Mesendoderm (in vitro differentiated cells): ENCODE results near the gene XAB2.

Experiments
- DNase-seq: peaks from one replicate; pipeline ENCODE4 v3.0.0; 2013
- H2AK5ac ChIP-seq: 2 replicates; pipeline ENCODE4 v1.6.1; 2013; ENCODE audit warnings: low read length, inconsistent platforms
- H2BK120ac ChIP-seq: 2 replicates; pipeline ENCODE4 v1.6.1; 2013; ENCODE audit warnings: low read depth, mild to moderate bottlenecking, low read length, moderate library complexity, mixed read lengths
- H2BK15ac ChIP-seq: replicated peaks from 2 replicates; pipeline ENCODE4 v1.6.1; 2013; ENCODE audit warnings: low read depth, mild to moderate bottlenecking, moderate library complexity
- H2BK5ac ChIP-seq: 2 replicates; pipeline ENCODE4 v1.6.1; 2013; ENCODE audit warnings: low read length, inconsistent platforms
- H3K18ac ChIP-seq: 2 replicates; pipeline ENCODE4 v1.6.1; 2013; ENCODE audit warnings: mild to moderate bottlenecking, low read length, mixed read lengths
- H3K23ac ChIP-seq: one replicate; pipeline ENCODE4 v1.6.1; 2013; ENCODE audit warnings: low read length
- H3K27ac ChIP-seq: 2 replicates; pipeline ENCODE4 v1.5.1; 2013; ENCODE audit warnings: low read depth, mild to moderate bottlenecking, inconsistent platforms, low read length, moderate library complexity
- H3K27me3 ChIP-seq: 2 replicates; pipeline ENCODE4 v1.6.1; 2013; ENCODE audit warnings: low read length, control low read depth, mild to moderate bottlenecking, inconsistent platforms; ENCODE audit not compliant: insufficient read depth, poor library complexity
- H3K36me3 ChIP-seq: 2 replicates; pipeline ENCODE4 v1.6.1; 2013; ENCODE audit warnings: low read length, inconsistent platforms; ENCODE audit not compliant: control insufficient read depth, insufficient read depth
- H3K4ac ChIP-seq: one replicate; pipeline ENCODE4 v1.6.1; 2013; ENCODE audit warnings: low read depth, mild to moderate bottlenecking, low read length, moderate library complexity
- H3K4me1 ChIP-seq: 2 replicates; pipeline ENCODE4 v1.6.1; 2013; ENCODE audit warnings: low read depth, low read length, inconsistent platforms; ENCODE audit not compliant: control insufficient read depth
- H3K4me2 ChIP-seq: 2 replicates; pipeline ENCODE4 v1.6.1; 2013; ENCODE audit warnings: low read length
- H3K4me3 ChIP-seq: 2 replicates; pipeline ENCODE4 v1.5.1; 2013; ENCODE audit warnings: mild to moderate bottlenecking, low read length
- H3K56ac ChIP-seq: one replicate; pipeline ENCODE4 v1.6.1; 2013; ENCODE audit warnings: low read length
- H3K79me1 ChIP-seq: 2 replicates; pipeline ENCODE4 v1.6.1; 2013; ENCODE audit warnings: low read length, inconsistent platforms
- H3K79me2 ChIP-seq: 2 replicates; pipeline ENCODE4 v1.6.1; 2013; ENCODE audit warnings: mild to moderate bottlenecking, low read length; ENCODE audit not compliant: control insufficient read depth, insufficient read depth
- H3K9ac ChIP-seq: 2 replicates; pipeline ENCODE4 v1.6.1; 2013; ENCODE audit warnings: low read length, inconsistent platforms
- H4K5ac ChIP-seq: one replicate; pipeline ENCODE4 v1.6.1; 2013; ENCODE audit warnings: low read length
- H4K8ac ChIP-seq: one replicate; pipeline ENCODE4 v1.6.1; 2013; ENCODE audit warnings: low read depth, mild to moderate bottlenecking, control low read depth, low read length, moderate library complexity
- WGBS: extraction: QIAGEN DNeasy Blood & Tissue Kit; methylation state at CpG from one replicate; pipeline ENCODE4 v1.1.7; 2013; ENCODE audit warnings: low lambda C conversion rate, missing lambda C conversion rate; ENCODE audit not compliant: insufficient coverage; ENCODE audit errors: extremely low coverage; 5-methylcytosine and 5-hydroxymethylcytosine counted together

XAB2 gene

DNA sequence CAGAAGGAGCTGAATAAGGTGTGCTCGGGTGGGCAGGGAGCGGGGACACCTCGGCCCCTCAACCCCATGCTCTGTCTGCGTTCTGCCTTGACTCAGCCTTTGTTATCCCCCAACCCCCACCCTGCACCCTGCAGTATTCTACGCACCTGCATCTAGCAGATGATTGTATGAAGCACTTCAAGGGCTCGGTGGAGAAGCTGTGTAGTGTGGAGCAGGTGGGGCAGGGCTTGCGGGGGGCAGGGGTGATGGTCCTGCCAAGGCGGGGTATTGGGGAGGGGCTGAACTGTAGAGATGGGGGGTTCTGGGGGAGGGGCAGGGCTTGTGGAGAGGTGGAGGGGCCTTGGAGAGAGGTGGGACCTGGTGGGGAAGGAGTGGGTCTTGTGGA, 13.7 kb upstream of the XAB2 start:
- H3K4me3 ChIP-seq = no peak overlapping the region
- no peaks in the 10 kb centered on the region for H3K27me3 ChIP-seq
- no peak overlapping the region for H3K27ac ChIP-seq
- H3K79me1 ChIP-seq = peaks cover 2% of the 10 kb centered on the region
- no peaks in the 10 kb centered on the region for H3K4me1 ChIP-seq
- no peak overlapping the region for H2BK5ac ChIP-seq
- H3K36me3 ChIP-seq = no peaks in the 10 kb centered on the region
- H3K56ac ChIP-seq = no peak overlapping the region
- no peak overlapping the region for H2AK5ac ChIP-seq
- no peak overlapping the region for H3K9ac ChIP-seq
- no peak overlapping the region for H4K5ac ChIP-seq
- no peak for DNase-seq
- H2BK120ac ChIP-seq = no peak overlapping the region
- H3K79me2 ChIP-seq = no peaks in the 10 kb centered on the region
- no peak overlapping the region for H3K4ac ChIP-seq
- no peak overlapping the region for H3K4me2 ChIP-seq
- H3K23ac ChIP-seq = no peak overlapping the region
- no peak overlapping the region for H3K18ac ChIP-seq
- no CpG with 5 or more reads among the region's 8 CpGs for WGBS
- H2BK15ac ChIP-seq = no peak overlapping the region
- no peak overlapping the region for H4K8ac ChIP-seq

DNA sequence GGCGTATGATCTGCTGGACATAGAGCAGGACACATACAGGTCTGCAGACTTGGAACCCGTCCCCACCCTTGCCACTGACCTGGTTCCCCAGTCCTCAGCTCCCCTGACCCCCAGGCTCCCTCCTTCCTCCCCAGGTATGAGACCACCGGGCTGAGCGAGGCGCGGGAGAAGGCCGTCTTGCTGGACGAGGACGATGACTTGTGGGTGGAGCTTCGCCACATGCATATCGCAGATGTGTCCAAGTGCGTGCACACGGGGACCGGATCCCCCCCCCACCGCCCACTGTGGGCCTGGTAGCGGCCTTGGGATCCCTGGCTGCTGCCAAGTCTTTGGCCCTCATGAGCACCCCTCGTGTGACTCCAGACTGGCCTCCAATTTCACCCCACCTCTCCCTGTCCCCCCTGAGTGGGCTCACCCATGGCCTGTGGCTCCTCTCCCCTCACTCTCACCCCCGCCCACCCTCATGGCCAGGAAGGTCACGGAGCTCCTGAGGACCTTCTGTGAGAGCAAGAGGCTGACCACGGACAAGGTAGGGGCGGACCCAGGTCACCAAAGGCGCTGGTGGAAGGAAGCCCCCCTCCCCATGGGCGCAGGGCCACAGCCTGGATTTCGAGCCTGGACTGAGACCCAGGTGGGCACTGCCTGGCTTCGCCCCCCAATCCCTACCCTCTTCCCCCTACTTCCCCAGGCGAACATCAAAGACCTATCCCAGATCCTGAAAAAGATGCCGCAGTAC, 13.1 kb upstream of the XAB2 start:
- no peaks in the 10 kb centered on the region for H3K4me1 ChIP-seq
- no peak overlapping the region for H3K4me2 ChIP-seq
- no peak overlapping the region for H3K4ac ChIP-seq
- no peak overlapping the region for H3K4me3 ChIP-seq
- H2BK15ac ChIP-seq = no peak overlapping the region
- peaks cover 2% of the 10 kb centered on the region for H3K79me1 ChIP-seq
- no peak overlapping the region for H3K23ac ChIP-seq
- H3K27ac ChIP-seq = no peak overlapping the region
- WGBS = no CpG with 5 or more reads among the region's 27 CpGs
- no peak for DNase-seq
- no peak overlapping the region for H3K18ac ChIP-seq
- H2BK120ac ChIP-seq = no peak overlapping the region
- H2BK5ac ChIP-seq = no peak overlapping the region
- no peak overlapping the region for H3K56ac ChIP-seq
- H3K36me3 ChIP-seq = no peaks in the 10 kb centered on the region
- H3K27me3 ChIP-seq = no peaks in the 10 kb centered on the region
- H2AK5ac ChIP-seq = no peak overlapping the region
- no peaks in the 10 kb centered on the region for H3K79me2 ChIP-seq
- H3K9ac ChIP-seq = no peak overlapping the region
- no peak overlapping the region for H4K8ac ChIP-seq
- H4K5ac ChIP-seq = no peak overlapping the region

DNA sequence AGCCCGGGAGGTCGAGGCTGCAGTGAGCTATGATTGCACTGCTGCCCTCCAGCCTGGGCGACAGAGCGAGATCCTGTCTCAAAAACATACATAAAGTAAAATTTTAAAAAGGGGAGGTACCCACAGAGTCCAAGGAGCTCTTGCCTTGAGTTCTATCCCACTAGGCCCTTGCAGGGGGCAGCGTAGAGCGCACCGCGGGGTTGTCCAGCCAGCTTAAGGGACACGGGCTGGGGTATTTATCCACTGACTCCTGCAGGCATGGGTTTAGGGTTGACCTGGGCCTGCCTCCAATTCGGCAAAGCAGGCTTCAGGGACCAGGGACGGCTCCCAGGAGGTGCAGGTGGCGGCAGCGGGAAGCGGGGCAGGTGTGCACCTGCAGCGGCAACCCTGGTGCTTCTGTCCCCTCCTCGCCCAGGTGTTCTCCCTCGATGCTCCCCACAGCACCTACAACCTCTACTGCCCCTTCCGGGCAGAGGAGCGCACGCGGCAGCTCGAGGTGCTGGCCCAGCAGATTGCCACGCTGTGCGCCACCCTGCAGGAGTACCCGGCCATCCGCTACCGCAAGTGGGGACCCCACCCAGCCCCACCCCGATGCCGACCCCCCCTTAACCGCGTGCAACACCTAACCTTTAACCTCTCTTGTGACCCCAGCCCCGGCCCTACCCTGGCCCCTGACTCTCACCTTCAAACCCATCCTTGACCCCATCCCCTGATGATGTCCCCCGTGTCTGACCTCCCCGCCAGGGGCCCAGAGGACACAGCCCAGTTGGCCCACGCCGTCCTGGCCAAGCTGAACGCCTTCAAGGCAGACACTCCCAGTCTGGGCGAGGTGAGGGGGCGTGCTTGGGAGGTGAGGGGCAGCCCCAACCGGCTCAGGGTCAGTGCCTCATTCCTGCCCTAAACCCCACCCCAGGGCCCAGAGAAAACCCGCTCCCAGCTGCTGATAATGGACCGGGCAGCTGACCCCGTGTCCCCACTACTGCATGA, 12.2 kb upstream of the XAB2 start:
- Histone ChIP-seq H3K27me3 (no peaks in the 10 kb centered on the region), H3K56ac (no peak overlapping the region), H3K18ac (no peak overlapping the region), H3K79me1 (peaks cover 2% of the 10 kb centered on the region), H2BK15ac (no peak overlapping the region), H3K9ac (no peak overlapping the region), H2AK5ac (no peak overlapping the region), H3K36me3 (no peaks in the 10 kb centered on the region), H3K4me3 (no peak overlapping the region), H4K5ac (no peak overlapping the region), H3K4me1 (no peaks in the 10 kb centered on the region), H3K4ac (no peak overlapping the region), H2BK120ac (no peak overlapping the region), H3K4me2 (no peak overlapping the region), H4K8ac (no peak overlapping the region), H3K79me2 (no peaks in the 10 kb centered on the region), H3K23ac (no peak overlapping the region), H2BK5ac (no peak overlapping the region), H3K27ac (no peak overlapping the region)
- DNase-seq = peak; percentile 33
- WGBS = no CpG with 5 or more reads among the region's 43 CpGs

DNA sequence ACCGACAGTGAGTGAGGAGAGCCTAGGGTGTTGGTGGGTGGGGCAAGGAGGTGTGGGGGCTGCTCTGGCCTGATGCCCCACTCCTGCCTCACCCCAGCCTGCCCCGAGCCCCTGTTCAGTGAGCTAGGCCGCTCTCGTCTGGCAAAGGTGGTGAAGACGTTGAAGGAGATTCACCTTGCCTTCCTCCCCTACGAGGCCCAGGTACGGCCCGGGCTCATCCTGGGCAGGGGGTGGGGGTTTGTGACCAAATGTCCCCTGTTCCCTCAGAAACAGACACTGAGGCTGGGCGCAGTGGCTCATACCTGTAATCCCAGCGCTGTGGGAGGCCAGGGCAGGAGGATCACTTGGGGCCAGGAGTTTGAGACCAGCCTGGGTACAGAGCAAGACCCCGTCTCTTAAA, 11.5 kb upstream of the XAB2 start:
- Histone ChIP-seq H4K8ac (no peak overlapping the region), H3K27me3 (no peaks in the 10 kb centered on the region), H3K4ac (no peak overlapping the region), H3K56ac (no peak overlapping the region), H3K9ac (no peak overlapping the region), H3K4me3 (no peak overlapping the region), H3K4me2 (no peak overlapping the region), H3K18ac (no peak overlapping the region), H3K23ac (no peak overlapping the region), H2AK5ac (no peak overlapping the region), H2BK15ac (no peak overlapping the region), H3K36me3 (no peaks in the 10 kb centered on the region), H3K79me2 (no peaks in the 10 kb centered on the region), H2BK5ac (no peak overlapping the region), H2BK120ac (no peak overlapping the region), H3K4me1 (no peaks in the 10 kb centered on the region), H4K5ac (no peak overlapping the region), H3K79me1 (peaks cover 2% of the 10 kb centered on the region), H3K27ac (no peak overlapping the region)
- DNase-seq = no peak
- no CpG with 5 or more reads among the region's 11 CpGs for WGBS

DNA sequence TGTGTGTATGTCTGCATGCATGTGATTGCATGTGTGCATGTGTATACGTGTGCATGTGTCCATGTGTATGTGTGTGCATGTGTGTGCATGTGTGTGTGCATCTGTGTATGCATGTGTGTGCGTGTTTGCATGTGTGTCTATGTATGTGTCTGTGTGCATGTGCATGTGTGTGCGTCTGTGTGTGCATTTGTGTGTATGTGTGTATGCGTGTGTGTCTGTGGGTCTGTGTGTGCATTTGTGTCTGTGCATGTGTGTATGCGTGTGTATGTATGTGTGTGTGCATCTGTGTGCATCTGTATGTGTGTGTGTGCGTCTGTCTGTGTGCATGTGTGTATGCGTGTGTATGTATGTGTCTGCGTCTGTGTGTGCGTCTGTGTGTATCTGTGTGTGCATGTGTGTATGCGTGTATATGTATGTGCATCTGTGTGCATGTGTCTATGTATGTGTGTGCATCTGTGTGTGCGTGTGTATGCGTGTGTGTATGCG, 10.6 kb upstream of the XAB2 start:
- no peak overlapping the region for H3K18ac ChIP-seq
- H4K8ac ChIP-seq = no peak overlapping the region
- no peak overlapping the region for H2BK15ac ChIP-seq
- H4K5ac ChIP-seq = no peak overlapping the region
- H3K79me1 ChIP-seq = peaks cover 2% of the 10 kb centered on the region
- no peak for DNase-seq
- H3K79me2 ChIP-seq = no peaks in the 10 kb centered on the region
- H3K9ac ChIP-seq = no peak overlapping the region
- H3K4me2 ChIP-seq = no peak overlapping the region
- no peak overlapping the region for H3K27ac ChIP-seq
- H3K4me3 ChIP-seq = no peak overlapping the region
- no peak overlapping the region for H3K4ac ChIP-seq
- no peak overlapping the region for H3K56ac ChIP-seq
- H3K4me1 ChIP-seq = no peaks in the 10 kb centered on the region
- H3K23ac ChIP-seq = no peak overlapping the region
- no peaks in the 10 kb centered on the region for H3K27me3 ChIP-seq
- no peak overlapping the region for H2BK5ac ChIP-seq
- no peak overlapping the region for H2BK120ac ChIP-seq
- no peaks in the 10 kb centered on the region for H3K36me3 ChIP-seq
- no peak overlapping the region for H2AK5ac ChIP-seq
- no CpG with 5 or more reads among the region's 13 CpGs for WGBS
